GM21825 (cell line): ENCODE measurements around the gene PITHD1.
"Not testable (repeated sequence)": the region's sequence is repeated elsewhere in the genome, so short reads cannot be mapped to it uniquely, and the experiment has no call there.

Experiments
- ATAC-seq: cut with Tn5 transposase; IDR thresholded peaks from one replicate; pipeline ENCODE4 v1.9.1; 2021; ENCODE audit warnings: mild to moderate bottlenecking, moderate library complexity; ENCODE audit not compliant: unreplicated experiment

Gene PITHD1

DNA sequence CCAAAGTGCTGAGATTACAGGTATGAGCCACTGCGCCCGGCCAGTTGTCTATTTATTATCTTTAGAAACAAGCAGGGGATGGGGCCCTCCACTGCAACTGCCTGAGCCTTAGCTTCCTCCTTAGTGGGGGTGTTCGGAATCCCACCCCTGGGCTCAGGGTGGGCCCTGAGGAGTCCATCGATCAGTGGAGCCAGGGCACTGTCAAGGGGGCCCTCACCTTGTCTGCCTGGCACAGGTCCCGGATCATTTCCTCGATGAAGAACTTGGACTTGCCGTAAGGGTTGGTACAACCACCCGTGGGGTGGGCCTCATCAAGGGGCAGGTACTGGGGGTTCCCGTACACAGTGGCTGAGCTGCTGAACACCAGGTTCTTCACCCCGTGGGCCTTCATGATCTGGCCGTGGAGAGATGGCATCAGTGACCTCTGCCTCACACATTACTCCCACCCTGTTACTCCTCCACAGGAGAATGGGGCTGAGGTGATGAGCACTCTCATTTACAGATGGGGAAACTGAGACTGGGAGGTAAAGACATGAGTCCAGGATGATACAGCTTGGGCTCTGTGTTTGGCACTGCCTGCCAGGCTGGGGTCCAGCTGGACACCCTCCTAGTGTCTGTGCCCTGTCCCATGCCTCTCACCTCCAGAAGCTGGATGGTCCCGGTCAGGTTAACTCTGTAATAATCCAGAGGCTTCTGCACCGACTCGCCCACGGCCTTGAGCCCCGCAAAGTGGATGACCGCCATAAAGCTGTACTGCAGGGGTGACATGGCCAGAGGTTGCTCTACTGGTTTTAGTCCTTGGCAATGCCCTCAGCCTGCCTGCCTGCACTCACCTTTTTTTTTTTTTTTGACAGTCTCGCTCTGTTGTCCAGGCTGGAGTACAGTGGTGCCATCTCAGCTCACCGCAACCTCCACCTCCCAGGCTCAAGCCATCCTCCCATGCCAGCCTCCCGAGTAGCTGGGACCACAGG, 19.5 kb downstream of the PITHD1 start:
- ATAC-seq: no peak

DNA sequence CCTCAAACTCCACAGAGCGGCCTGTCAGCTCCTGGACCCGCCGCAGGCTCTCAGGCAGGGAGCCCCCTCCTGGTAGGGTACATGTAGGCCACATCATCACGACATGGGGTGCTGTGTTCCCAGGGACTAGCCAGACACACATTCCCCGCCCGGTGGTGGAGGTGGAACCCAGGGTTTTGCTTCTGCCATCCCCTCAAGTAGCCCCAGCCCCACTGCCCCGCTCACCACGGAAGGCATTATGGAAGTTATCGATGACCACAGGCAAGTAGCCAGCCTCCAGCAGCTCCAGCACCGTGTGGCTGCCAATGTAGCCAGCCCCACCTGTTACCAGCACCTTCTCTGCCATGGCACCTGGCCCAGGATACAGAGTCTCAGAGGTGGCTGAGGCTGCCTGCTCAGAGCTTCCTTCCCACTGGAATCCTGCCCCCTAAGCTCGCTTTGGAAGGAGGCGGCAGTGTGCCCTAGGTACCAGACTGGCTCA, 20.5 kb downstream of the PITHD1 start:
- ATAC-seq: no peak

- ATAC-seq: no peak
Measured at GRCh38 chr1:23799255-23799569, 21.0 kb downstream of the PITHD1 start.

DNA sequence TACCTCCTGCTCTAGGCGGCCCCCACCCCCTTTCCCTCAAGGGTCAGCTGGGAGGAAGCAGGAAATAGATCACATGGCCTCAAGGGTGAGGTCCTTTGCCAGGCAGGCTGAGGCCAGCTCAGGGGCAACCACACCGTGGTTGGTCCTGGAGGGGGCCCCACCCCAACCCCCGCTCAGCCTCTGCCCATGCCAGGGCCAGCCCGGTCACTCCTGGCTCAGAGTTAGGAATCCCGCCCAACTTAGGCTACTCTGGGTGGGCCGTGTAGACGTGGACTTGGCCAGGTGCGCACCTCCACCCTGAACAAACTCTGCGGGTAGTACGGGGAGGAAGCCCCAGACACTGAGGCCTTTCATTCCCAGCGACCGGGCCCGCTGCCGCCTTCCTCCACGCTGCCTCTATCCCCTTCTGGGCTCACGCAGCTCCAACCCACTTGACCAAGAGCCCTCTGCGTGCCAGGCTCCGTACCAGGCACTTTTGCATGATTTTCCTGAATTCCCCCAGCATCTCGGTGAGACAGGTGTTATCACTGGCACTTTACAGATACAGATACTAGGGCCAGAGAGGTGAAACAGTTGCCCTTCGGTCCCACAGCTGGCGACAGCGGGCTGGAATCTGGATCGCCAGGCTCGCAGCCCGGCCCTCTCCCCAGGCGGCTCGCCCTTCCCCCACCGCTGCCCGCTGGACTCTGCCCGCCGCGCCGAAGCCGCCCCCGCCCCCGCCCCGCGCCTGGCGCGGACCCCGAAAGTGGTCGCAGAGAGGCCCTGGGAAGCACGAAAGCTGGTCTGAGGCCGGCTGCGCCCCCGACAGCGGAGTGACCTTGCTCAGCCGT, 21.6 kb downstream of the PITHD1 start:
- no peak for ATAC-seq

GRCh38 chr1:23800400-23801337, 22.5 kb downstream of the PITHD1 start, which contains the start of gene GALE:
Gene GALE (minus strand): TSS chr1:23800754. CDS start chr1:23799007, 1,747 bp downstream.
- peak; percentile 71 for ATAC-seq

DNA sequence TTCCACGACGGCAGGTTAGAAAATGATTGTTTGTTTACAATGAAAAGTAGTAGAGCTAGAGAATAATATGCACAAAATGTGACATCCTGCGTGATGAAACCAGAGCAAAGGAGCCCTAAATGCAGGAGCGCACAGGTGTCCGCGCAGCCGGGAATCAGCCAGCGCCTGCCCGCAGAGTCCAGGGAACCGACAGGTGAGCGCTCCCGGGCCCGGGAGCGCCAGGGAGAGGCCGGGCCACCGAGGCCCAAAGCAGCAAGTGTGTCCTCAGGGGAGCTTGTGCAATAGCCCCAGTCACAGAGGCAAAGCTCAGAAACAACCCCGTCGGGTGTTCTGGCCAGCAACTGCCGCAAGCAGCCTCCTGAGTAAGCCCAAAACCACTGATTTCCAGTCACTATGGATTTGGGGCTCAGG, 23.1 kb downstream of the PITHD1 start:
- no peak for ATAC-seq

DNA sequence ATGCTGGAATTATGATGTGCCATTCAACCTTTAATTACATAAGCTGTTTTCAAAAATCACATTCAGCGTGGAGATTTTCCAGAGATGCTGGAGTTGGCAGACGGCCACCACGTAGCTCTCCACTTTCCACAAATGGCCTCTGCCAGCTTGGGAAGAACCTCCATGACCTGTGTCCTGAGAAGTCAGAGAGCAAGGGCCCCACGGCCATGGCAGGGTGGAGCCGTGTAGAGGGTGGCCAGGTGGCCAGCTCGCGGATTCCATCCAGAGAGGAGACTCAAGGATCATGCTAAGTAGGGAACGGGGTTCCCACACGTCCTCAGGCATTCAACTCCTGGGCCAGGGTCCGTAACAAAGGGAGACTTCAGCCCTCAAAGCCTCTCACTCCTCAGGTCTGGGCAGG, 23.7 kb downstream of the PITHD1 start:
- ATAC-seq: no peak

- ATAC-seq: not testable (repeated sequence)
Measured at GRCh38 chr1:23802809-23803342, 24.7 kb downstream of the PITHD1 start.

GRCh38 chr1:23803674-23804073, 25.5 kb downstream of the PITHD1 start:
- no peak for ATAC-seq

- no peak for ATAC-seq
Measured at GRCh38 chr1:23804183-23804835, 26.1 kb downstream of the PITHD1 start.

DNA sequence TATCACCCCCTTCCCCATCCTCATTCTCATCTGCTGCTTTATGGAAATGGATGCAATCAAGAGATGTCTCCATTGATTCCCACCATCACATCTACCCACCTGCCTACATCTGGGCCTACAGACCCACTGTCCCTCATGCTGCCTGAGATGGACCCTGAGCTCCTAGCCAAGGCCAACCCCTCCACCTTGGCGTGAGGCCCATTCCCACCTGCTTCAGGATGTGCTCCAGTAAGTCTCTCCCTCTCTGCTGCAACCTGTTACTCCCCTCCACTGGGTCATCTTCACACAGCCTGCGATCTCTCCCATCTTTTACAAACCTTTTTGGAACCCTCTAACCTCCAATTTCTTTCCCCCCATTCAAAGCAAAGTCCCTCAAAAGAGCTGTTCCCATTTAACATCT, 26.8 kb downstream of the PITHD1 start:
- no peak for ATAC-seq

DNA sequence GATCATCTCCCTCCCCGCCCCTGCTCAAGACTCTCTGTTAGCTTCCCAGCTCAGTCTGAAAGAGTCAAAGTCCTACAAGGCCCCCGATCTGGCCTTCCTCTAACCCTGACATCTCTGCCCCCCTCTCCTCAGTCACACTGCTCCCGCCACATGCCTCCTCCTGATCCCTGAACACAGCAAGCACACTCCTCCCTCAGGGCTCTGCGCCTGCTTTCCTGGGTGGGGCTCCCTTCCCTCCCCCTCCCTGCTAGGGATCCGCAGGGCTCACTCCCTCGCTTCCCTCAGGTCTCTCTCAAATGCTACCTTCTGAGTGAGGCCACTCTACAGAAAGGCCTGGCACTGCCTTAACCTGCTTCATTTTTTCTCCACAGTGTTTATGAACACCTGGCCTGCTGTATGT, 28.1 kb downstream of the PITHD1 start:
- ATAC-seq: no peak

GRCh38 chr1:23807453-23807852, 29.2 kb downstream of the PITHD1 start:
- no peak for ATAC-seq

GRCh38 chr1:23809751-23810171, 31.5 kb downstream of the PITHD1 start:
- peak; percentile 56 for ATAC-seq

DNA sequence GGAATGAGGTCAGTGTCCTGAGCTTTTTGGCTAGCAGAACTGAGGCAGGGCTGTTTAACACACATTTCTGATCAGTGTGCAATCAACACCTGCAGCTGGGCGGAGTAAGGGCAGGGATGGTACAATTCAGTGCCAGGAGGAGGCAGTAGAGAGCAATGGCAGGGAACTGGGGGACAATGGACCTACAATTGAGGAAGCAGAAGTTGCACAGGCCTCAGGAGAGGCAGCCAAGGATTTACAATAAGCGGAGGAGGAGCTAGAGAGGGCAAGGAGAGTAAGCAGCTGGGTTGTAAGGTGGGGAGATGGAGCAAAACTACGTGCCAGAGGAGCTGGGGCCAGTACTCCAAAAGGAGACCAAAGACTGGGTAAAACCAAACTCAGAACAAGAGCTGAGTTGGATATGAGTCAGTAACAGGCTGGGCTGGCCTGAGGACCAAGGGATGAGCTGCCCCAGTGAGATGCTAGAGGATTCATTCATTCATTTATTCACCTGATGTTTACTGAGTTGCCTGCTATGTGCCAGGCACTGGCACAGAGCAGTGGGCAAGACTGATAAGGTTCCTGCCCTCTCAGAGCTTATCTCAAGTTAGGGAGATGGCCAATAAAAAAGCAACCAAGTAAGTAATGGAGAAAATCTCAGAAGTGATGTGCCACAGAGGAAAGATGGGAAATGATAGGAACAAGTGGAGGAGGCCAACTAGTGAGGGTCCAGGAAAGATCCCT, 32.8 kb downstream of the PITHD1 start:
- no peak for ATAC-seq

- no peak for ATAC-seq
Measured at GRCh38 chr1:23814016-23814415, 35.8 kb downstream of the PITHD1 start.

- no peak for ATAC-seq
Measured at GRCh38 chr1:23816361-23816760, 38.1 kb downstream of the PITHD1 start.

- no peak for ATAC-seq
Measured at GRCh38 chr1:23816906-23817305, 38.7 kb downstream of the PITHD1 start.

- ATAC-seq: no peak
Measured at GRCh38 chr1:23817633-23818032, 39.4 kb downstream of the PITHD1 start.
